ENCODE data around the gene PCCA. TPM values are rescaled to one million over a fixed set of nuclear protein-coding genes. Genes with fewer than 3 reads are reported as not detected.

The PCCA gene
- total RNA-seq, 4 donors from 2014 or later: 24.8 to 122 (median 53.0) TPM

GRCh38 chr13:100532836-100533435 is 444.0 kb downstream of the PCCA start:
- Histone ChIP-seq H3K27ac (no peak overlapping the region), H3K4me1 (no peaks in the 10 kb centered on the region), H3K9me3 (no peaks in the 10 kb centered on the region), H3K27me3 (no peaks in the 10 kb centered on the region), H3K36me3 (no peaks in the 10 kb centered on the region), H3K4me3 (no peak overlapping the region)
- TF ChIP-seq, protein P1, sequence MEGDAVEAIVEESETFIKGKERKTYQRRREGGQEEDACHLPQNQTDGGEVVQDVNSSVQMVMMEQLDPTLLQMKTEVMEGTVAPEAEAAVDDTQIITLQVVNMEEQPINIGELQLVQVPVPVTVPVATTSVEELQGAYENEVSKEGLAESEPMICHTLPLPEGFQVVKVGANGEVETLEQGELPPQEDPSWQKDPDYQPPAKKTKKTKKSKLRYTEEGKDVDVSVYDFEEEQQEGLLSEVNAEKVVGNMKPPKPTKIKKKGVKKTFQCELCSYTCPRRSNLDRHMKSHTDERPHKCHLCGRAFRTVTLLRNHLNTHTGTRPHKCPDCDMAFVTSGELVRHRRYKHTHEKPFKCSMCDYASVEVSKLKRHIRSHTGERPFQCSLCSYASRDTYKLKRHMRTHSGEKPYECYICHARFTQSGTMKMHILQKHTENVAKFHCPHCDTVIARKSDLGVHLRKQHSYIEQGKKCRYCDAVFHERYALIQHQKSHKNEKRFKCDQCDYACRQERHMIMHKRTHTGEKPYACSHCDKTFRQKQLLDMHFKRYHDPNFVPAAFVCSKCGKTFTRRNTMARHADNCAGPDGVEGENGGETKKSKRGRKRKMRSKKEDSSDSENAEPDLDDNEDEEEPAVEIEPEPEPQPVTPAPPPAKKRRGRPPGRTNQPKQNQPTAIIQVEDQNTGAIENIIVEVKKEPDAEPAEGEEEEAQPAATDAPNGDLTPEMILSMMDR (IDR thresholded peaks at IDR 0.05): no peak
- TF ChIP-seq POLR2A (IDR thresholded peaks at IDR 0.05): no peak
- DNase-seq: no peak
- intact Hi-C loops (cut with DNase I; ENCODE audit: low total_unique reads): no loop called here

DNA sequence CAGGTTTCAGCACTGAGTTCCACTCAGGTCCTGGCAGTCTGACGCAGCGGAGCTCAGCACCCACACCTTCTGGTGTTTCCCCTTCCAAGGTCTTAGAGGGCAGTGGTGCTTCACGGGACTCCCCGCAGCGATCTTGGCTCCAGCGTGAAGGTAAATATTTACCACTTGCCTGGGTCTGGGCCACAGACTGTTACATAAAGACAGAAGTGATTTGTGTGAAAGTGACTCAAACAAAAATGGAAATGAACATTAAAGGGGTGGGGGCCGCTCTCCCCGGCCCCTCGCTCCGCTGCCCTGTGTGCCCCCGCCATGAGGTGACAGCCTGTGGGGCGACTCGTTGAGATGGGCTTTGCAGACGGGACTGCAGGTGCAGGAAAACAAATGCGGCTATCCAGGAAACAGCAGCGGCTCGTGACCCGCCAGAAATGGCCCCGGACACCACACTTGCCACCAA is 444.7 kb downstream of the PCCA start:
- TF ChIP-seq, protein P1 (IDR thresholded peaks at IDR 0.05): no peak
- no peak for TF ChIP-seq POLR2A (IDR thresholded peaks at IDR 0.05)
- no peak overlapping the region for H3K4me3 ChIP-seq
- intact Hi-C loops (cut with DNase I; ENCODE audit: low total_unique reads): no loop called here
- H3K4me1 ChIP-seq: no peaks in the 10 kb centered on the region
- no peaks in the 10 kb centered on the region for H3K27me3 ChIP-seq
- H3K36me3 ChIP-seq: no peaks in the 10 kb centered on the region
- H3K9me3 ChIP-seq: no peaks in the 10 kb centered on the region
- no peak for DNase-seq
- no peak overlapping the region for H3K27ac ChIP-seq

- H3K9me3 ChIP-seq: no peaks in the 10 kb centered on the region
- H3K27me3 ChIP-seq: no peaks in the 10 kb centered on the region
- no peaks in the 10 kb centered on the region for H3K36me3 ChIP-seq
- DNase-seq: no peak
- no peaks in the 10 kb centered on the region for H3K4me1 ChIP-seq
- no peak for TF ChIP-seq POLR2A (IDR thresholded peaks at IDR 0.05)
- TF ChIP-seq, protein P1 (IDR thresholded peaks at IDR 0.05): no peak
- H3K27ac ChIP-seq: no peak overlapping the region
- H3K4me3 ChIP-seq: no peak overlapping the region
- intact Hi-C loops (cut with DNase I; ENCODE audit: low total_unique reads): no loop called here
Observed at GRCh38 chr13:100534147-100534843, 445.4 kb downstream of the PCCA start.

- intact Hi-C loops (cut with DNase I; ENCODE audit: low total_unique reads): no loop called here
- TF ChIP-seq POLR2A (IDR thresholded peaks at IDR 0.05): no peak
- Histone ChIP-seq H3K36me3 (no peaks in the 10 kb centered on the region), H3K4me1 (no peaks in the 10 kb centered on the region), H3K4me3 (no peak overlapping the region), H3K9me3 (no peaks in the 10 kb centered on the region), H3K27ac (no peak overlapping the region), H3K27me3 (no peaks in the 10 kb centered on the region)
- DNase-seq: no peak
Observed at GRCh38 chr13:100534911-100535310, 446.0 kb downstream of the PCCA start.

- H3K27ac ChIP-seq: no peak overlapping the region
- no peaks in the 10 kb centered on the region for H3K27me3 ChIP-seq
- no peaks in the 10 kb centered on the region for H3K9me3 ChIP-seq
- intact Hi-C loops (cut with DNase I; ENCODE audit: low total_unique reads): no loop called here
- no peak overlapping the region for H3K4me3 ChIP-seq
- no peaks in the 10 kb centered on the region for H3K36me3 ChIP-seq
- TF ChIP-seq, protein P1 (IDR thresholded peaks at IDR 0.05): no peak
- TF ChIP-seq POLR2A (IDR thresholded peaks at IDR 0.05): no peak
- DNase-seq: no peak
- H3K4me1 ChIP-seq: no peaks in the 10 kb centered on the region
Observed at GRCh38 chr13:100535426-100536135, 446.7 kb downstream of the PCCA start.
